Measurements from ENCODE around the gene SYT5.
"Not testable (repeated sequence)": the region's sequence is repeated elsewhere in the genome, so short reads cannot be mapped to it uniquely, and the experiment has no call there.

SYT5 gene

GRCh38 chr19:55172741-55173140 is 7.3 kb downstream of the SYT5 start:
- in situ Hi-C loops (cut with HindIII; ENCODE audit: low sequenced_read_pairs) = loop anchor here (5.0 to 10.0 kb wide), 8 partner anchors 60 to 340 kb away; partner anchors contain the start of gene ZNF628

GRCh38 chr19:55172318-55172717 is 7.8 kb downstream of the SYT5 start:
- in situ Hi-C loops (cut with HindIII; ENCODE audit: low sequenced_read_pairs) = loop anchor here (5.0 to 10.0 kb wide), 8 partner anchors 60 to 340 kb away; partner anchors contain the start of gene ZNF628

GRCh38 chr19:55171440-55171839 is 8.6 kb downstream of the SYT5 start:
- in situ Hi-C loops (cut with HindIII; ENCODE audit: low sequenced_read_pairs) = loop anchor here (5.0 to 10.0 kb wide), 8 partner anchors 59 to 341 kb away; partner anchors contain the start of gene ZNF628

- in situ Hi-C loops (cut with HindIII; ENCODE audit: low sequenced_read_pairs) = no loop called here
Measured at GRCh38 chr19:55169136-55169535, 11.0 kb downstream of the SYT5 start.

GRCh38 chr19:55166530-55167268 is 13.4 kb downstream of the SYT5 start, which contains the start of gene DNAAF3:
Gene DNAAF3, minus strand, starts transcription at chr19:55166613. Its CDS starts 200 bp downstream, at chr19:55166413.
- in situ Hi-C loops (cut with HindIII; ENCODE audit: low sequenced_read_pairs) = no loop called here

- in situ Hi-C loops (cut with HindIII; ENCODE audit: low sequenced_read_pairs) = no loop called here
Measured at GRCh38 chr19:55165952-55166529, 14.0 kb downstream of the SYT5 start.

- in situ Hi-C loops (cut with HindIII; ENCODE audit: low sequenced_read_pairs) = no loop called here
Measured at GRCh38 chr19:55161571-55162322, 18.3 kb downstream of the SYT5 start.

- in situ Hi-C loops (cut with HindIII; ENCODE audit: low sequenced_read_pairs) = no loop called here
Measured at GRCh38 chr19:55160986-55161365, 19.1 kb downstream of the SYT5 start.

- in situ Hi-C loops (cut with HindIII; ENCODE audit: low sequenced_read_pairs) = no loop called here
Measured at GRCh38 chr19:55160128-55160985, 19.7 kb downstream of the SYT5 start.

- in situ Hi-C loops (cut with HindIII; ENCODE audit: low sequenced_read_pairs) = no loop called here
Measured at GRCh38 chr19:55158848-55159749, 21.0 kb downstream of the SYT5 start.

GRCh38 chr19:55158423-55158822 is 21.7 kb downstream of the SYT5 start:
- in situ Hi-C loops (cut with HindIII; ENCODE audit: low sequenced_read_pairs) = no loop called here

GRCh38 chr19:55157064-55157908 is 22.8 kb downstream of the SYT5 start, which contains the start of gene TNNI3:
Gene TNNI3, minus strand, starts transcription at chr19:55157732. Its CDS starts 143 bp downstream, at chr19:55157589.
- in situ Hi-C loops (cut with HindIII; ENCODE audit: low sequenced_read_pairs) = no loop called here

- in situ Hi-C loops (cut with HindIII; ENCODE audit: low sequenced_read_pairs) = no loop called here
Measured at GRCh38 chr19:55156202-55157063, 23.7 kb downstream of the SYT5 start.

- in situ Hi-C loops (cut with HindIII; ENCODE audit: low sequenced_read_pairs) = not testable (repeated sequence)
Measured at GRCh38 chr19:55155784-55156183, 24.3 kb downstream of the SYT5 start.

GRCh38 chr19:55153652-55154264 is 26.3 kb downstream of the SYT5 start:
- in situ Hi-C loops (cut with HindIII; ENCODE audit: low sequenced_read_pairs) = no loop called here

- in situ Hi-C loops (cut with HindIII; ENCODE audit: low sequenced_read_pairs) = no loop called here
Measured at GRCh38 chr19:55152017-55152416, 28.1 kb downstream of the SYT5 start.
